ENCODE results near the gene SPAG5.

Gene SPAG5

GRCh38 chr17:28622186-28622585, 23.4 kb upstream of the SPAG5 start:
- Histone ChIP-seq H2AFZ (ENCODE audit: low read depth, low read length) (no peak overlapping the region), H3K4me2 (ENCODE audit: low read length, poor library complexity, severe bottlenecking) (no peak overlapping the region), H3K27me3 (ENCODE audit: control insufficient read depth in 1 of 2, insufficient read depth in 1 of 2, low read length in 2 of 2) (no peaks in the 10 kb centered on the region), H2BK120ac (ENCODE audit: low read depth, low read length) (no peak overlapping the region), H4K91ac (ENCODE audit: low read length) (no peak overlapping the region), H2BK12ac (ENCODE audit: low read length in 2 of 2) (no peak overlapping the region), H3K27ac (ENCODE audit: low read length, poor library complexity, severe bottlenecking) (no peak overlapping the region), H3K4ac (ENCODE audit: low read depth in 1 of 2, low read length in 2 of 2) (no peak overlapping the region), H2AK5ac (ENCODE audit: low read length, severe bottlenecking) (no peak overlapping the region), H2BK5ac (ENCODE audit: low read depth, low read length, poor library complexity, severe bottlenecking) (no peak overlapping the region), H3K36me3 (ENCODE audit: control insufficient read depth in 1 of 2, insufficient read depth in 2 of 2, low read depth in 1 of 2, low read length in 2 of 2) (peaks cover 53 to 93% of the 10 kb centered on the region in 2 experiments), H4K8ac (ENCODE audit: low read length) (no peak overlapping the region), H2BK15ac (ENCODE audit: low read depth, poor library complexity, severe bottlenecking) (no peak overlapping the region), H3K4me3 (ENCODE audit: insufficient read depth in 1 of 2, low read depth in 1 of 2, low read length in 2 of 2) (no peak overlapping the region), H3K18ac (ENCODE audit: low read depth in 1 of 2, low read length in 2 of 2) (no peak overlapping the region), H3K4me1 (ENCODE audit: control insufficient read depth, insufficient read depth, low read depth, low read length) (no peaks in the 10 kb centered on the region), H3K9me3 (ENCODE audit: control insufficient read depth, low read length) (no peaks in the 10 kb centered on the region), H3K23ac (ENCODE audit: low read length in 2 of 2) (no peak overlapping the region), H3K79me1 (replicated peaks; ENCODE audit: low read length, poor library complexity, severe bottlenecking) (peaks cover 29% of the 10 kb centered on the region), H3K14ac (ENCODE audit: low read length in 2 of 2) (no peak overlapping the region), H3K9ac (ENCODE audit: low read length) (no peak overlapping the region)
- WGBS = 100% methylated on average over 2 of the region's 3 CpGs
- DNase-seq = no peak

GRCh38 chr17:28620010-28620409, 21.2 kb upstream of the SPAG5 start:
- Histone ChIP-seq H3K4me1 (ENCODE audit: control insufficient read depth, insufficient read depth, low read depth, low read length) (no peaks in the 10 kb centered on the region), H4K8ac (ENCODE audit: low read length) (no peak overlapping the region), H3K23ac (ENCODE audit: low read length in 2 of 2) (no peak overlapping the region), H2AFZ (ENCODE audit: low read depth, low read length) (no peak overlapping the region), H3K4ac (ENCODE audit: low read depth in 1 of 2, low read length in 2 of 2) (no peak overlapping the region), H3K9me3 (ENCODE audit: control insufficient read depth, low read length) (no peaks in the 10 kb centered on the region), H4K91ac (ENCODE audit: low read length) (no peak overlapping the region), H3K36me3 (ENCODE audit: control insufficient read depth in 1 of 2, insufficient read depth in 2 of 2, low read depth in 1 of 2, low read length in 2 of 2) (peaks cover 64 to 97% of the 10 kb centered on the region in 2 experiments), H3K27ac (ENCODE audit: low read length, poor library complexity, severe bottlenecking) (no peak overlapping the region), H3K9ac (ENCODE audit: low read length) (no peak overlapping the region), H3K4me3 (ENCODE audit: insufficient read depth in 1 of 2, low read depth in 1 of 2, low read length in 2 of 2) (no peak overlapping the region), H3K27me3 (ENCODE audit: control insufficient read depth in 1 of 2, insufficient read depth in 1 of 2, low read length in 2 of 2) (no peaks in the 10 kb centered on the region), H2BK120ac (ENCODE audit: low read depth, low read length) (no peak overlapping the region), H2BK5ac (ENCODE audit: low read depth, low read length, poor library complexity, severe bottlenecking) (no peak overlapping the region), H3K4me2 (ENCODE audit: low read length, poor library complexity, severe bottlenecking) (no peak overlapping the region), H2BK12ac (ENCODE audit: low read length in 2 of 2) (no peak overlapping the region), H2AK5ac (ENCODE audit: low read length, severe bottlenecking) (no peak overlapping the region), H2BK15ac (ENCODE audit: low read depth, poor library complexity, severe bottlenecking) (no peak overlapping the region), H3K14ac (ENCODE audit: low read length in 2 of 2) (no peak overlapping the region), H3K79me1 (replicated peaks; ENCODE audit: low read length, poor library complexity, severe bottlenecking) (peaks cover 27% of the 10 kb centered on the region), H3K18ac (ENCODE audit: low read depth in 1 of 2, low read length in 2 of 2) (no peak overlapping the region)
- DNase-seq = no peak
- WGBS = 96% methylated on average over 2 of the region's 2 CpGs

GRCh38 chr17:28618464-28618863, 19.6 kb upstream of the SPAG5 start:
- H3K79me1 ChIP-seq (replicated peaks; ENCODE audit: low read length, poor library complexity, severe bottlenecking) = peaks cover 16% of the 10 kb centered on the region
- no peak for DNase-seq
- H3K27me3 ChIP-seq (ENCODE audit: control insufficient read depth in 1 of 2, insufficient read depth in 1 of 2, low read length in 2 of 2) = no peaks in the 10 kb centered on the region
- no peak overlapping the region for H2BK120ac ChIP-seq (ENCODE audit: low read depth, low read length)
- H4K8ac ChIP-seq (ENCODE audit: low read length) = no peak overlapping the region
- H2AK5ac ChIP-seq (ENCODE audit: low read length, severe bottlenecking) = no peak overlapping the region
- H2AFZ ChIP-seq (ENCODE audit: low read depth, low read length) = no peak overlapping the region
- H3K4me2 ChIP-seq (ENCODE audit: low read length, poor library complexity, severe bottlenecking) = no peak overlapping the region
- no peak overlapping the region for H3K4me3 ChIP-seq (ENCODE audit: insufficient read depth in 1 of 2, low read depth in 1 of 2, low read length in 2 of 2)
- no peak overlapping the region for H4K91ac ChIP-seq (ENCODE audit: low read length)
- H3K27ac ChIP-seq (ENCODE audit: low read length, poor library complexity, severe bottlenecking) = no peak overlapping the region
- no peak overlapping the region for H2BK15ac ChIP-seq (ENCODE audit: low read depth, poor library complexity, severe bottlenecking)
- H3K23ac ChIP-seq (ENCODE audit: low read length in 2 of 2) = no peak overlapping the region
- H3K18ac ChIP-seq (ENCODE audit: low read depth in 1 of 2, low read length in 2 of 2) = no peak overlapping the region
- H3K4me1 ChIP-seq (ENCODE audit: control insufficient read depth, insufficient read depth, low read depth, low read length) = no peaks in the 10 kb centered on the region
- 100% methylated on average over 2 of the region's 3 CpGs for WGBS
- no peak overlapping the region for H3K14ac ChIP-seq (ENCODE audit: low read length in 2 of 2)
- H2BK5ac ChIP-seq (ENCODE audit: low read depth, low read length, poor library complexity, severe bottlenecking) = no peak overlapping the region
- no peak overlapping the region for H3K9ac ChIP-seq (ENCODE audit: low read length)
- no peak overlapping the region for H3K4ac ChIP-seq (ENCODE audit: low read depth in 1 of 2, low read length in 2 of 2)
- H3K36me3 ChIP-seq (ENCODE audit: control insufficient read depth in 1 of 2, insufficient read depth in 2 of 2, low read depth in 1 of 2, low read length in 2 of 2) = peaks cover 71 to 98% of the 10 kb centered on the region in 2 experiments
- no peaks in the 10 kb centered on the region for H3K9me3 ChIP-seq (ENCODE audit: control insufficient read depth, low read length)
- H2BK12ac ChIP-seq (ENCODE audit: low read length in 2 of 2) = no peak overlapping the region

GRCh38 chr17:28616281-28616680, 17.5 kb upstream of the SPAG5 start:
- Histone ChIP-seq H3K36me3 (ENCODE audit: control insufficient read depth in 1 of 2, insufficient read depth in 2 of 2, low read depth in 1 of 2, low read length in 2 of 2) (peaks cover 73 to 99% of the 10 kb centered on the region in 2 experiments), H3K27ac (ENCODE audit: low read length, poor library complexity, severe bottlenecking) (no peak overlapping the region), H3K23ac (ENCODE audit: low read length in 2 of 2) (no peak overlapping the region), H2AK5ac (ENCODE audit: low read length, severe bottlenecking) (no peak overlapping the region), H3K4me1 (ENCODE audit: control insufficient read depth, insufficient read depth, low read depth, low read length) (no peaks in the 10 kb centered on the region), H4K91ac (ENCODE audit: low read length) (no peak overlapping the region), H2BK120ac (ENCODE audit: low read depth, low read length) (no peak overlapping the region), H2AFZ (ENCODE audit: low read depth, low read length) (no peak overlapping the region), H2BK15ac (ENCODE audit: low read depth, poor library complexity, severe bottlenecking) (no peak overlapping the region), H3K79me1 (replicated peaks; ENCODE audit: low read length, poor library complexity, severe bottlenecking) (peaks cover 7% of the 10 kb centered on the region), H3K27me3 (ENCODE audit: control insufficient read depth in 1 of 2, insufficient read depth in 1 of 2, low read length in 2 of 2) (no peaks in the 10 kb centered on the region), H2BK5ac (ENCODE audit: low read depth, low read length, poor library complexity, severe bottlenecking) (no peak overlapping the region), H3K4me3 (ENCODE audit: insufficient read depth in 1 of 2, low read depth in 1 of 2, low read length in 2 of 2) (no peak overlapping the region), H3K4ac (ENCODE audit: low read depth in 1 of 2, low read length in 2 of 2) (no peak overlapping the region), H3K9me3 (ENCODE audit: control insufficient read depth, low read length) (no peaks in the 10 kb centered on the region), H3K4me2 (ENCODE audit: low read length, poor library complexity, severe bottlenecking) (no peak overlapping the region), H4K8ac (ENCODE audit: low read length) (no peak overlapping the region), H3K14ac (ENCODE audit: low read length in 2 of 2) (no peak overlapping the region), H2BK12ac (ENCODE audit: low read length in 2 of 2) (no peak overlapping the region), H3K18ac (ENCODE audit: low read depth in 1 of 2, low read length in 2 of 2) (no peak overlapping the region), H3K9ac (ENCODE audit: low read length) (no peak overlapping the region)
- DNase-seq = no peak
- 88% methylated on average over 7 of the region's 7 CpGs for WGBS

Measured in mesenchymal stem cell (in vitro differentiated cells and primary cell).